ES-I3 (cell line): Measurements from ENCODE around the gene SLC23A2.

ENCODE experiments used
- H3K36me3 ChIP-seq: 2 replicates; pipeline ENCODE4 v1.6.1; 2013; ENCODE audit warnings: mild to moderate bottlenecking, low read length, control low read depth, moderate library complexity; ENCODE audit not compliant: insufficient read depth
- H3K4me1 ChIP-seq: 2 replicates; pipeline ENCODE4 v1.6.1; 2013; ENCODE audit warnings: mild to moderate bottlenecking, control low read depth, low read length; ENCODE audit not compliant: insufficient read depth
- H3K9ac ChIP-seq: 2 replicates; pipeline ENCODE4 v1.6.1; 2013; ENCODE audit warnings: low read depth, mild to moderate bottlenecking, low read length, moderate library complexity
- H3K9me3 ChIP-seq: 2 replicates; pipeline ENCODE4 v1.6.1; 2013; ENCODE audit warnings: mild to moderate bottlenecking, low read length, moderate library complexity; ENCODE audit not compliant: control insufficient read depth, insufficient read depth

Gene SLC23A2

DNA sequence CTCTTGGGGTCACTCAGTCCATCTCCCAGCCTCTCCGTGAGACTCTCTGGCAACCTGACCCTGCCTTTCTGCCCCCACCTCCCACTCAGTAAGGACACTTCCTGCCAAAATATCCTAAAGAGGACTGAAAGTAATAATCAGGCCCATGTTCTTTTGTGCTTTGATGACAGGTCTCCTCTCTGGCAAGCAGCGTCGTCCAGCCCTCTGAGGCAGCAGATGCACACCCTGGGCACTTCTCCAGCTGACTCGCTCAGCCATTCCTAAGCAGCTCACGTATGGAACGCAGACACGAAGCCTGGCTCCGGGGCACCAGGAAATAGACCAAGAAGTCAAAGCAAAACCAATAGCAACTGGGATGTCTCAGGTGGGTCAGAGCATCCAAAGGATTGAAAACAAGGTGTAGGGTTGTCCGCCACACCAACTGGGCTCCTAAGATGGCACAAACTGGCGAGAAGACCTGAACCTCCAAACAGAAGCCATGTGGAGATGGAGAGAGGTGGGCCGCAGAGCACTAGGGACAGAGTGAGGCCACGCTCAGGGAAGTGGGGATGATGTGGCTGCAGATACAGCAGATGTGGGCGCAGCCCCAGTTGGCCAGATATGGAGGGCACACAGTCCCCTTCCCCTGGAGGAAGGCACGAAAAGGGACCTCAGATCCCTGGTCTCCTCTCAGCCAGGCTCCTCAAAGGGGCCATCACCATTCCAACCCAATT is 180.3 kb downstream of the SLC23A2 start:
- no peak overlapping the region for H3K9ac ChIP-seq
- H3K36me3 ChIP-seq = no peaks in the 10 kb centered on the region
- H3K9me3 ChIP-seq = no peaks in the 10 kb centered on the region
- peaks cover 10% of the 10 kb centered on the region for H3K4me1 ChIP-seq

DNA sequence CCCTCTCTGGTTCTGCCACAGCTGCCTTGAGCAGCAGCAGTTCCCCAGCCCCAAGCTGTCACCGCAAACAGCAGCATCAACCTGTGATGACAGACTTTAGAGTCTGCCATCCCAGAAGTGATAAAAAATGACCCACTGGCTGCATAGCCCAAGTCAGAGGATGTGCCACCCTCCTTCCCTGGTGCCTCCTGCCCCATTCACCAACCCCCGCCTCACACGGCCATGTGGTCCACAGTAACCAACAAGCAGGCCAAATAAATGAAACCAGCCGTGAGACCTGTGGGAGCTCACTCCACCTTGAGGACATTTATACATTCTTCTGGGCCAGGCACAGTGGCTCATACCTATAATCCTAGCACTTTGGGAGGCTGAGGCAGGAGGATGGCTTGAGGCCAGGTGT is 181.4 kb downstream of the SLC23A2 start:
- peaks cover 10% of the 10 kb centered on the region for H3K4me1 ChIP-seq
- no peaks in the 10 kb centered on the region for H3K9me3 ChIP-seq
- H3K9ac ChIP-seq = no peak overlapping the region
- no peaks in the 10 kb centered on the region for H3K36me3 ChIP-seq

DNA sequence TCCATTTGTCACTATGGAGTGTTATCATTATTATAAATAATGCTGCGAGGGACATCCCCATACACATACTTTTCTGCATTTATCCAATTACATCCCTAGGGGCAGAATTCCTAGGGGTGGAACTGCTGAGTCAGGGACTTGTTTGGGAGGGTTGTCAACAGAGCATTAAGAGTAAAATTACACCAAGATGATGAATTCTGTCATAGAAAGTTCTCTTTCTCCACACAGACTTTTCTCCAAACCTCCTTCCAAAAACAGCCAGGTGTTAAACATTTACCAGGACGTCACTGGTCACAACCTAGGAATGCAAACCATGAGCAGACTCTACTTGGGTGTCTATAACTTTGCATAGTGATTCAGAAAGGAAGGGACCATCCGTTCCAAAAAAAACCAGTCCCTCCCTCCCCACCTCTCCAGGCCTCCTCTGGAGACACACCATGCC is 184.1 kb downstream of the SLC23A2 start:
- Histone ChIP-seq H3K9me3 (no peaks in the 10 kb centered on the region), H3K36me3 (no peaks in the 10 kb centered on the region), H3K4me1 (peaks cover 6% of the 10 kb centered on the region; the same call in 1 of the 2 replicates), H3K9ac (no peak overlapping the region)

DNA sequence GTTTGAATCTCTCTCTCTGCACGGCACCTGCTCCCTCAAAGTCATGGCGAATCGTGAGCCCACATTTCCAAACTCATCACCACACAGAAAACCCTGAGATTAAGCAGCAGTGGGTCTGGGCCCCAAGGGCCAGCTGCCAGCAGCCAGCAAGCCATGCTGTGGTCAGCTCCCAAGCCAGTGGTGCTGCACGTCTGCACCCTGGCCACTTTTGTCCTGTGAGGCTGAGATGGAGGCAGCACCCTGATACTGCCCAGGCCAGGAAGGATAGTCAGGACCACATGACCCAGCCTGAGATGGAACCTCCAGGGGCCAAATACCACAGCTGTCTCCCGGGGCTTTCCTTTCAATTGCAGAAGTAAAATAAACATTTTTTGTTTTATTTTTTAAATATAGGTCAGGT is 185.7 kb downstream of the SLC23A2 start:
- Histone ChIP-seq H3K9me3 (no peaks in the 10 kb centered on the region), H3K36me3 (no peaks in the 10 kb centered on the region), H3K4me1 (0 out of 2 replicates have a peak, but pooled peaks cover 3% of the 10 kb centered on the region), H3K9ac (no peak overlapping the region)

DNA sequence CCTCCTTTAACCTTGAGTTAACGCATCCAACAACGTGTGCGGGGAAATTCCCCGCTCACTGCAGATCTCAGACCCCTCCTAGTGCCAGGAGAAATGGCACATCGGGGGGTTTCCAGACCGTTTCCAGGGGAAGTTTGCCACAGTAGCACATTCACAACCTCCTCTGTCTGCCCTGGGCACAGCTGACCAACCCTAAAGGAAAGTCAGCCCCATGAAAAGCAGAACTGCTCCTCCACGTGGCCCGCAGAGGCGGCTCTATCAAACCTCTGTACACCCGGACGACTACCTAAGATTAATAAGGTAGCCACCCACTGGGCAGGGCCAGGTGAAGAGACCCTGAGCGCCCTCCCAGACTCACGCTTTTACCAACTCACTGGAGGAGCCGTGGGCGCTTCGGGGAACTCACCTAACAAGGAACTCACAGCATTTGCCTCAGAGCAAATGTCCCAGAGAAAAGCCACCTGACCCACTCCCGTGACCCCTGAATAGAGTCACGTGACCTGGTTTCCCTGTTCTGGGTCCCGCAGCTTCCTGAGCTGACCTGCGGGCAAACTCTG is 186.5 kb downstream of the SLC23A2 start:
- Histone ChIP-seq H3K36me3 (no peaks in the 10 kb centered on the region), H3K4me1 (0 out of 2 replicates have a peak, but pooled peaks cover 3% of the 10 kb centered on the region), H3K9ac (no peak overlapping the region), H3K9me3 (no peaks in the 10 kb centered on the region)

DNA sequence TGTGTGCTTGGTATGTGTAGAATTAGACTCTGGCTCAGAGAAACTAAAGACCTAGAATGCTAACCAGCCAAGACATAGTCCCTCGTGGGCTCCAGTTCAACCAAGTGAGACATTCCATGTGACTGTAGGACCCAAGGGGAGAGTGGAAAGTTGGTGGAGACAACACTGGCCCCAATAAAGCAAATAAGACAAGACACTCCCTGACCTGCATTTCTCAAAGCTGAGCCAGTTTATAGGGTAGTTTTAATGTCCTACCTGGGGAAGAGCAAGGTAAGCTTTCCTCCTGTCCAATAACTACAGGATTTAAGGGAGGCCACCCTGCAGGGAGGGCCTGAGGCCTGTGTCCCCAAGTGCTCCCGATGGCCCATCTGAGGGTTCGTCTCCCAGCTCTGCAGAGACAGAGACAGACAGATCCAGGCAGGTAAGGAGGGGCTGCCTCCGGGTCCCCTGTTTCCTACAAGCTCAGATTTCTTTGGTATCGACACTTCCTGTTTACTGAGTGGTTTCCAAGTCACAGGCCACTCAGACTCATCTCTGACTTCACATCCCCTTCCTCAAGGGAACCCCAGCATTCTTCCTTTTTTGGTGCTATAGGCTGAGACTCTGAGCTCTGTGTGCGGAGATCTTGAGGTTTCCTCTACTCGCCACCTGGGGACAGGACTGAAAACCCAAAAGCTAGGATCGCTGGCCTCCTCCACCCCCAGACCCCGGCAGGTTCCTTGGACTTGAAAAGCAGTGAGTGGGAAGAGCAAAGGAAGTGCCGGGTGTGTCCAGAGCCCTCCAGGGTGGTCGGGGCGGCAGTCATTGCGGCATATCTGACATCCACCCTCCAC is 187.2 kb downstream of the SLC23A2 start:
- H3K9ac ChIP-seq = no peak overlapping the region
- H3K4me1 ChIP-seq = peaks cover 3% of the 10 kb centered on the region; the same call in 1 of the 2 replicates
- no peaks in the 10 kb centered on the region for H3K36me3 ChIP-seq
- no peaks in the 10 kb centered on the region for H3K9me3 ChIP-seq

DNA sequence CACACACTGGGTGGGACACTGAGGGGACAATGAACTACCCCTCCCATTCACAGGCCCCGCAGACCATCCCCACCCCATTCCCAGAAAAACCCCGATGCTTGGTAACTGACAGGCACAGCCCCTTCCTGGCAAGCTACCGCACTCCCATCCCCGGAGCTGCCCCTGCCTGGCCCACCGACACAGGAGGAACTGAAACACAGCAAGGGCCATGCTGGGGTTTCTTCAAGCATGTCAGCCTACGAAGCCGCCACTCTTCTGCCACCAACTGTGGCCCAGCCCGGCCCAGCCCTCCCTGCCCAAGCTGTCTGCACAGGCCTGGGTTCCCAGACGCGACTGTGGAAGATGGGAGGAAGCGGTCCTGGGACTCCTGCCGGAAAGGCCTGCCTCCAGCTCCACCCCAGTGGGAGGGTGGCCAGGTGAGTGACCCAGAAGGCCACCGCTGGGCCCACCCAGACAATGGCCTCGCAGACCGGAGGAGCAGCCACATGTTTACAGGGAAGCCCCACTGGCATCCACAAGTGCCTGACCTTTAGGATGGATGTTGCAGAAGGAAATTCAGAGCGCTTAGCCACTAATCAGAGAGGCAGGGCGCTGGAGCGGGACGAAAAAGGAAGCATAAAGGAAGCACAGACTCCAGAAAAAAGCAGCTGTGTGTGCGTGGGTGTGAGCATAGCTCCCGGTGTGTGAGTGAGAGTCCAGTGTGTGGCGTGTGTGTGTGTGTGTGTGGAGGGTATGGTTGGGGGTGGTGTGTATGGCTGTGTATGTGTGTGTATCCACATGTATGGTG is 188.0 kb downstream of the SLC23A2 start:
- peaks cover 3% of the 10 kb centered on the region; the same call in 1 of the 2 replicates for H3K4me1 ChIP-seq

DNA sequence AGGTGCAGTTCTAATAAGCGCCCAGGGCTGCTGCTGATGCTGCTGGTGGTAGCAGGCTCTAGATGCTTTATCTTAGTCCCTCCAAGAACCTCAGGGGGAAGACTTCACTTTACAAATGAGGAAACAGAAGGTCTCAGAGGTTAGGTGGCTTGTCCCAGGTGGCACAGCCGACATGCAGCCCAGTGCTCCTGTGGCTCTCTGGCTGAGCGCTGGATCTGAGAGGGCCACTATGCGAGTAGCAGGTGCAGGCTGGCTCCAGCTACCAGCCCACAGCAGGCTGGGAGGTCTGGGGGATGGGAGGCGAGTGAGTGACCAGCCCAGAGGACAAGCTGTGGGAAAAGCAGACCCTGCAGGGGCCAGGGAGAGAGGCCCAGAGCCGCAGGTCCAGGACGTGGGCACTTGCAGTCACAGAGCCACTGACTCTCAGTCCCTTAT is 188.7 kb downstream of the SLC23A2 start:
- Histone ChIP-seq H3K9ac (no peak overlapping the region), H3K9me3 (no peaks in the 10 kb centered on the region), H3K36me3 (no peaks in the 10 kb centered on the region), H3K4me1 (peaks cover 7% of the 10 kb centered on the region; the same call in 1 of the 2 replicates)

More for the DNA sequence above, 188.0 kb downstream of the SLC23A2 start:
- Histone ChIP-seq H3K36me3 (no peaks in the 10 kb centered on the region), H3K9me3 (no peaks in the 10 kb centered on the region), H3K9ac (no peak overlapping the region)

DNA sequence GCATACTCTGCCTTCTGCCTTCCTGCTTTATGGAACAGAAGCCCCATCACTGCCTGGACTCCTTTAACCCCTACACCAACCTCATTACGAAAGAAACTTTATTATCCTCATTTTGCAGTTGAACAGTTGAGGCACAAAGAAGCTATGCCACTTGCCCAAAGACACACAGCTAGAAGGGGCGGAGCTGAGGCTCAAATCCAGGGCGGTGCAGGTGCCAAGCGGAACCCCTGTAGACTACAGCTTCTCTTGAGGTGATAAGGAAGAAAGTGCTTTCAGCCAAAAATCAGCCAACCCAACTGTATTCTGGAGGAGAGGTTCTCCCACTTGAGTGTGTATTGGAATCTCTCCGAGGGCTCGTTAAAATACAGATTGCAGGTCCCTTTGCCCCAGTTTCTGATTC is 189.1 kb downstream of the SLC23A2 start:
- Histone ChIP-seq H3K9ac (no peak overlapping the region), H3K36me3 (no peaks in the 10 kb centered on the region), H3K4me1 (peaks cover 7% of the 10 kb centered on the region; the same call in 1 of the 2 replicates), H3K9me3 (no peaks in the 10 kb centered on the region)

DNA sequence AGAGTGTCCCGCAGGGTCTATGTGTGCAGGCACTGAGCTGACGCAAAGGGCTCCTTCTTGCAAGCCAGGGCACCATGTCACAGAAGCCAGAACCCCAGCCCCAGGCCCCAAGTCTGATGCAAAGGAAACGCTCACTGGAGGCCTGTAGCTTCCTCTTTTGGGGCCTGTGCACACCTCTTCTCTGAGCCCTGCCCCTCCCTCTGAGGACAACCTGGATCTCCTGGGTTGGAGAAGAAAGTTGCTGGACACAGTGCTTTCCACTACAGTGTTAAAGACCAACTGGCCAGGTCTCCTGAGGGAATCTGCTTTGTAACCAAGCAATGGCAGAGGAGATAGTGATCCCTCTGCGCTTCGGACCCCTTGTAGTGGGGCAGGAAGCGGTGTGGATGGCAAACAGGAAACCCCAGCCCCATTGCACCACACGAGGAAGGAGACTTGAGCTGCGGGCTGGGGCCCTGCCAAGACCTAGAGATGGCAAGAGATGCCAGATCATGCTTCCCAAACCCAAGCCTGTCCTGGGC is 189.6 kb downstream of the SLC23A2 start:
- Histone ChIP-seq H3K4me1 (peaks cover 7% of the 10 kb centered on the region; the same call in 1 of the 2 replicates), H3K9ac (no peak overlapping the region), H3K36me3 (no peaks in the 10 kb centered on the region), H3K9me3 (no peaks in the 10 kb centered on the region)

DNA sequence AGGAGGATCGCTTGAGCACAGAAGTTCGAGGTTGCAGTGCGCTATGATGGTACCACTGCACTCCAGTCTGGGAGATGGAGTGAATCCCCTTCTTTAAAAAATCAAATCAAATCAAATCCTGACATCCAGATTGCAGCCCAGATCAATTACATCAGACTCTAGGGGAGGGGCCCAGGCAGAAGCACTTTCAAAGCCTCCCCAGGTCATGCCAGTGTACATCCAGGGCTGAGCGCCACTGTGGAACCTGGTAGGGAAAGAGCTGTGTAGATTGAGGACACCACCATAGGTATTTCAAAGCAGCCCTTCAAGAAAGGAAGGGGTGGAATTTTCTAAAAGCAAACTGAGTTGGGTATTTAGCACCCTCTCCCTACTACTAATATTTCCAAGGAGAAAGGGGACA is 190.1 kb downstream of the SLC23A2 start:
- no peaks in the 10 kb centered on the region for H3K9me3 ChIP-seq
- H3K36me3 ChIP-seq = no peaks in the 10 kb centered on the region
- peaks cover 7% of the 10 kb centered on the region; the same call in 1 of the 2 replicates for H3K4me1 ChIP-seq
- no peak overlapping the region for H3K9ac ChIP-seq

DNA sequence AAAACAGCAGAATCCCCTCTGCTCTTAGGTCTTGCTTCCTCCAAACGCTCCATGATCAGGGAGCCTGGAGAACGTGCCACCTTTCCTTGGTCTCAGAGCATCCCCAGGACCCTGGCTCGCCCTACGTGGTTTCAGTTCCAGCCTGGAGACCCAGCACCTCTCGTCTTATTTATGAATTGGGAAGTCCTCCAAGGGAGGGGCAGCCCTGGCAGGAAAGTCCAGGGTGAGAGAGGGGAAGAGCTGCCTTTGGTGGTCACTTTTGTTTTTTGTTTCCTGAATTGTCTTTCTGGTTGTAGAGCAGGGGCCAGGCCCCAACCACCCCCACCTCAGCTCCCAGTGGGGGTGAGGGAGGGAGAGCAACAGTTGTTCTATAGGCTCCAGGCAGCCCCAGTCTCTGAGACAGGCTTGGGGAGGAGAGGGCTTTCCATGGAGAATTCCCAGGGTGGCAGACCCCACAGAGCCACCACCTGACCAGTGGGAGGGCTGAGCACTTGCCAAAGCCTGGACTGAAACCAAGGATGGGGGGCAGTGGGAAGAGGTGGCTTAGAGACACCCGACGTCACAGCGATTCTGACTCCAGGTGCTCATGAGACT is 190.8 kb downstream of the SLC23A2 start:
- Histone ChIP-seq H3K36me3 (no peaks in the 10 kb centered on the region), H3K9ac (no peak overlapping the region), H3K4me1 (peaks cover 7% of the 10 kb centered on the region; the same call in 1 of the 2 replicates), H3K9me3 (no peaks in the 10 kb centered on the region)

DNA sequence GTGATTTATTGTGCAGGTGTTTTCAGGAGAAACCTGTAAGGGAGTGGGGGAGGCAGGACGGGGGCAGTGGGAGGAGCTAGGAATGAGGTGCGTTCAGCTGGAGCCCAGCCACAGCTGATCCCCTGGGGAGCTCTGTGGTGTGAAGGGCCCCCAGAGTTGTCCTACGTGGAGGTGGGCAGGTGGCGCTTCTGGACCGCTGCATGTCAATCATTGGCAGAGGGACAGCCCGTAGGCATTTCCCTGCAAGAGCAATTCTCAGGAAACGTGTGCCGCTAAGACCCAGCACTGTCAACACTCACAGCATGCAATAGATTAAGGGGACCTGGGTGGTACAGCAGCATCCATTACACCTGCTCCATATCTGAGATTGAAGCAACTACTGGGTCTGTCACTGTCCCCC is 191.6 kb downstream of the SLC23A2 start:
- no peak overlapping the region for H3K9ac ChIP-seq

More for the DNA sequence above, 191.6 kb downstream of the SLC23A2 start:
- Histone ChIP-seq H3K36me3 (no peaks in the 10 kb centered on the region), H3K9me3 (no peaks in the 10 kb centered on the region), H3K4me1 (peaks cover 7% of the 10 kb centered on the region; the same call in 1 of the 2 replicates)
